Measurements from ENCODE around the gene MTFR2. TPM values are rescaled to one million over a fixed set of nuclear protein-coding genes. Genes with fewer than 3 reads are reported as not detected.

MTFR2 gene
- polyA plus RNA-seq, 1 donor (not counting 4 experiments of a cell fraction or from before 2014, with no cell fraction given) = 12.0 TPM

GRCh38 chr6:136235233-136235564 is 14.9 kb downstream of the MTFR2 start:
- Histone ChIP-seq H3K79me2 (ENCODE audit: control insufficient read depth, insufficient read depth, low read length) (no peaks in the 10 kb centered on the region), H2AFZ (ENCODE audit: control insufficient read depth, low read length) (no peak overlapping the region), H3K9me1 (ENCODE audit: control insufficient read depth, extremely low read depth, insufficient read depth, low read length) (no peaks in the 10 kb centered on the region), H3K9me3 (ENCODE audit: control insufficient read depth, low read depth, low read length) (no peaks in the 10 kb centered on the region), H3K4me3 (ENCODE audit: control insufficient read depth in 2 of 3, extremely low read depth in 1 of 3, insufficient read depth in 2 of 3, low read depth in 1 of 3, low read length in 3 of 3) (no peak overlapping the region), H3K27me3 (ENCODE audit: control insufficient read depth, extremely low read depth, insufficient read depth, low read length) (no peaks in the 10 kb centered on the region), H4K20me1 (ENCODE audit: control insufficient read depth, extremely low read depth, insufficient read depth, low read length) (no peaks in the 10 kb centered on the region), H3K27ac (ENCODE audit: control insufficient read depth, insufficient read depth, low read length) (no peak overlapping the region), H3K4me1 (ENCODE audit: control insufficient read depth, extremely low read depth, insufficient read depth, low read length) (no peaks in the 10 kb centered on the region), H3K4me2 (ENCODE audit: control insufficient read depth, extremely low read depth, insufficient read depth, low read depth, low read length) (no peak overlapping the region), H3K9ac (ENCODE audit: control insufficient read depth, extremely low read depth, insufficient read depth, low read length) (no peak overlapping the region), H3K36me3 (ENCODE audit: control insufficient read depth in 2 of 2, extremely low read depth in 1 of 2, insufficient read depth in 2 of 2, low read length in 2 of 2) (peaks cover 0 to 14% of the 10 kb centered on the region in 2 experiments)
- FAIRE-seq = no peak
- TF ChIP-seq CTCF (optimal IDR thresholded peaks at IDR 0.05 in 1 of 3, IDR thresholded peaks at IDR 0.05 in 1 of 3, conservative IDR thresholded peaks at IDR 0.05 in 1 of 3; ENCODE audit: extremely low read depth in 1 of 3, insufficient read depth in 2 of 3, low read length in 3 of 3) (no peak), EZH2 (IDR thresholded peaks at IDR 0.05; ENCODE audit: low read length) (no peak)
- DNase-seq (ENCODE audit: low read depth, low spot score) = no peak
- dilution Hi-C loops (cut with MboI; ENCODE audit: extremely low pct_ligation_motif_present, low sequenced_read_pairs) = no loop called here

- H3K9me1 ChIP-seq (ENCODE audit: control insufficient read depth, extremely low read depth, insufficient read depth, low read length) = no peaks in the 10 kb centered on the region
- H4K20me1 ChIP-seq (ENCODE audit: control insufficient read depth, extremely low read depth, insufficient read depth, low read length) = no peaks in the 10 kb centered on the region
- H3K4me3 ChIP-seq (ENCODE audit: control insufficient read depth in 2 of 3, extremely low read depth in 1 of 3, insufficient read depth in 2 of 3, low read depth in 1 of 3, low read length in 3 of 3) = no peak overlapping the region
- no peak for DNase-seq (ENCODE audit: low read depth, low spot score)
- no peak overlapping the region for H2AFZ ChIP-seq (ENCODE audit: control insufficient read depth, low read length)
- no peak for FAIRE-seq
- no peaks in the 10 kb centered on the region for H3K79me2 ChIP-seq (ENCODE audit: control insufficient read depth, insufficient read depth, low read length)
- TF ChIP-seq EZH2 (IDR thresholded peaks at IDR 0.05; ENCODE audit: low read length) = no peak
- no peak for TF ChIP-seq CTCF (optimal IDR thresholded peaks at IDR 0.05 in 1 of 3, IDR thresholded peaks at IDR 0.05 in 1 of 3, conservative IDR thresholded peaks at IDR 0.05 in 1 of 3; ENCODE audit: extremely low read depth in 1 of 3, insufficient read depth in 2 of 3, low read length in 3 of 3)
- no peaks in the 10 kb centered on the region for H3K9me3 ChIP-seq (ENCODE audit: control insufficient read depth, low read depth, low read length)
- dilution Hi-C loops (cut with MboI; ENCODE audit: extremely low pct_ligation_motif_present, low sequenced_read_pairs) = no loop called here
- H3K4me1 ChIP-seq (ENCODE audit: control insufficient read depth, extremely low read depth, insufficient read depth, low read length) = no peaks in the 10 kb centered on the region
- H3K27ac ChIP-seq (ENCODE audit: control insufficient read depth, insufficient read depth, low read length) = no peak overlapping the region
- H3K27me3 ChIP-seq (ENCODE audit: control insufficient read depth, extremely low read depth, insufficient read depth, low read length) = no peaks in the 10 kb centered on the region
- no peak overlapping the region for H3K4me2 ChIP-seq (ENCODE audit: control insufficient read depth, extremely low read depth, insufficient read depth, low read depth, low read length)
- no peak overlapping the region for H3K9ac ChIP-seq (ENCODE audit: control insufficient read depth, extremely low read depth, insufficient read depth, low read length)
- peaks cover 0 to 6% of the 10 kb centered on the region in 2 experiments for H3K36me3 ChIP-seq (ENCODE audit: control insufficient read depth in 2 of 2, extremely low read depth in 1 of 2, insufficient read depth in 2 of 2, low read length in 2 of 2)
Measured at GRCh38 chr6:136232701-136233100, 17.4 kb downstream of the MTFR2 start.

Data from keratinocyte (primary cell).